ENCODE results near the gene FAR2.

- TF ChIP-seq, protein P1, sequence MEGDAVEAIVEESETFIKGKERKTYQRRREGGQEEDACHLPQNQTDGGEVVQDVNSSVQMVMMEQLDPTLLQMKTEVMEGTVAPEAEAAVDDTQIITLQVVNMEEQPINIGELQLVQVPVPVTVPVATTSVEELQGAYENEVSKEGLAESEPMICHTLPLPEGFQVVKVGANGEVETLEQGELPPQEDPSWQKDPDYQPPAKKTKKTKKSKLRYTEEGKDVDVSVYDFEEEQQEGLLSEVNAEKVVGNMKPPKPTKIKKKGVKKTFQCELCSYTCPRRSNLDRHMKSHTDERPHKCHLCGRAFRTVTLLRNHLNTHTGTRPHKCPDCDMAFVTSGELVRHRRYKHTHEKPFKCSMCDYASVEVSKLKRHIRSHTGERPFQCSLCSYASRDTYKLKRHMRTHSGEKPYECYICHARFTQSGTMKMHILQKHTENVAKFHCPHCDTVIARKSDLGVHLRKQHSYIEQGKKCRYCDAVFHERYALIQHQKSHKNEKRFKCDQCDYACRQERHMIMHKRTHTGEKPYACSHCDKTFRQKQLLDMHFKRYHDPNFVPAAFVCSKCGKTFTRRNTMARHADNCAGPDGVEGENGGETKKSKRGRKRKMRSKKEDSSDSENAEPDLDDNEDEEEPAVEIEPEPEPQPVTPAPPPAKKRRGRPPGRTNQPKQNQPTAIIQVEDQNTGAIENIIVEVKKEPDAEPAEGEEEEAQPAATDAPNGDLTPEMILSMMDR (conservative IDR thresholded peaks at IDR 0.05 in 1 of 2, IDR thresholded peaks at IDR 0.05 in 1 of 2; ENCODE audit: low read depth in 1 of 2, low read length in 2 of 2), result no peak
- no peak for TF ChIP-seq EZH2 (IDR thresholded peaks at IDR 0.05; ENCODE audit: low read length, missing control alignments)
These were observed 95.2 kb downstream of the FAR2 start for GRCh38 chr12:29244159-29244765.

All from fibroblast of lung (primary cell).